Stimulated activated CD8-positive, alpha-beta memory T cell treated with anti-CD3 and anti-CD28 coated beads, Interleukin-7, amount 100 ng/mL, for 4 hours (primary cell): ENCODE data around the gene RBBP8.
"Not testable (repeated sequence)": the region's sequence is repeated elsewhere in the genome, so short reads cannot be mapped to it uniquely, and the experiment has no call there.

Source experiments
- DNase-seq, 2 donors: peaks; one replicate each; pipeline ENCODE4 v3.0.0-alpha.2; 2020; ENCODE audit warnings: low read depth in 2 of 2

The RBBP8 gene

GRCh38 chr18:22943847-22944246 is 10.7 kb downstream of the RBBP8 start:
- no peak for DNase-seq

DNA sequence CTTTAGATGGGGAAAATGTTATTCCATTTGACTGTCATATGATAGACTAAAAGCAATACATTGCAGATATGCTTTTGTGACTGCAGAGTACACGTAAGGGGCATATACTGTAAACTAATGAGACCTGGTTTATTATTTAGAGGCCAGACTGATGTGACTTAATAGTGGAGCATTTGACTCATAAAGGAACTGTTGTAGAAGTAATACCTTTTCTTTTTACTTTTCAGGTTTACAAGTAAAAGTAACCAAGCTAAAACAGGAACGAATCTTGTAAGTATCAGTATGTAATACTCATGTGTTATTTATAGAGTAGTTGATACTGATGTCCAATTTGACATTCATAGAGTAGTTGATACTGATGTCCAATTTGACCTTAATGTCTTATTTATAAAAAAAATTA is 13.1 kb downstream of the RBBP8 start:
- DNase-seq: no peak

DNA sequence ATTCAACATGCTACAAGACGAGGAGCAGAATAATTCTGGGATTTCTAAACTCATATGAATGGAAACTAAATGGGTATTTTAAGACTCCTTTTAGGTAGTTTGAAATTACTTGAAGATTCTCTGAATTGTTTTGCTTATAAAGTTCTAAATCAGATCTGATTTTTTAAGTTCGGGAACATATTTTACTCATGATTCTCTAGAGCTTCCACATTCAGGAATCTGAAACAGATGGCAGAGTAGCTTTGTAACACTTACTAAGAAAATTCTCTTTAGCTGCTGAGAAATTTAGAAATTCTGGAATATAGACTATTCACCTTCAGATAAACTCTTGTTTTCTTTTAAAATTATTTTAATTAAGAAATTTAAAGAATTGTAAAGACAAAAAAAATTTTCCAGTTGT is 13.7 kb downstream of the RBBP8 start:
- no peak for DNase-seq

GRCh38 chr18:22951823-22952222 is 18.7 kb downstream of the RBBP8 start:
- DNase-seq: no peak

DNA sequence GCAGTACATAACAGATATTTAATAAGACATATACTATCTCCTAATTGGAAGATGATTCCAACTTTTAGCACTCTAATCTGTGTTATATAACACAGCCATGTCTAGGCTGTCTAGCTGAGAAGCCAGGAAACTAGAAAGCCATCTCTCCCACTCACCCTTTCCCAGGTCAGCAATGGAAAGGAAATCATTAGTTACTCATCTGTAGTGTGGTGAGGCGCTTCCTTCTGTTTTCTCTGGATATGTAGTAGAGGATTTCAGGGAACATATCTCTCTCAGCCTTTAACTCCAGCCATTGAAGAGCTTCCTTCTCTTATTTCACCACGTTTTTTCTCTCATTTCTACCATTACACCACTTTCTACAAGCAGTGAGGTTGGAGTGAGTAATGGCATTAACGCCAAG is 19.4 kb downstream of the RBBP8 start:
- no peak for DNase-seq

DNA sequence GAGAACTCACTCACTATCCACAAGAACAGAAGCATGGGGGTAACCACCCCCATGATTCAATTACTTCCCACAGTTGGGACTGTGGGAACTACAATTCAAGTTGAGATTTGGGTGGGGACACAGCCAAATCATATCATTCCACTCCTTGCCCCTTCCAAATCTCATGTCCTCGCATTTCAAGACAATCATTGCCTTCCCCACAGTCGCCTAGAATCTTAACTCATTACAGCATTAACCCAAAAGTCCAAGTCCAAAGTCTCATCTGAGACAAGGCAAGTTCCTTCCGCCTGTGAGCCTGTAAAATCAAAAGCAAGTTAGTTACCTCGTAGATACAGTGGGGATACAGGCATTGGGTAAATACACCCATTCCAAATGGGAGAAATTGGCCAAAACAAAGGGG is 20.9 kb downstream of the RBBP8 start:
- DNase-seq: not testable (repeated sequence)

DNA sequence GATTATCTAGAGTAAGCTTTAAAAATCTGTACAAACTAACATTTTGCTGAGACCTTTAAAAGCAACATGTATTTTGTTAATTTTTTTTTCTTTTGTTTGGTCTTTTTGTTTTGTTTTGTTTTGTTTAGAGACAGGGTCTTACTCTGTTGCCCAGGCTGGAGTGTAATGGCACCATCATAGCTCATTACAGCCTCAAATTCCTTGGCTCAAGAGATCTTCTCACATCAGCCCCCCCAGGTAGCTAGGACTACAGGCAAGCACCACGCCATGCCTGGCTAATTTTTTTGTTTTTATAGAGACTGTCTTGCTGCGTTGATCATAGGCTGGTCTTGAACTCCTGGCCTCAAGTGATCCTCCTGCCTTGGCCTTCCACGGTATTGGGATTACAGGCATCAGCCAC is 23.1 kb downstream of the RBBP8 start:
- DNase-seq: no peak

GRCh38 chr18:22961156-22961555 is 28.0 kb downstream of the RBBP8 start:
- no peak for DNase-seq

- no peak for DNase-seq
These were observed 28.9 kb downstream of the RBBP8 start for GRCh38 chr18:22962004-22962403.

GRCh38 chr18:22964116-22964515 is 31.0 kb downstream of the RBBP8 start:
- DNase-seq: no peak

DNA sequence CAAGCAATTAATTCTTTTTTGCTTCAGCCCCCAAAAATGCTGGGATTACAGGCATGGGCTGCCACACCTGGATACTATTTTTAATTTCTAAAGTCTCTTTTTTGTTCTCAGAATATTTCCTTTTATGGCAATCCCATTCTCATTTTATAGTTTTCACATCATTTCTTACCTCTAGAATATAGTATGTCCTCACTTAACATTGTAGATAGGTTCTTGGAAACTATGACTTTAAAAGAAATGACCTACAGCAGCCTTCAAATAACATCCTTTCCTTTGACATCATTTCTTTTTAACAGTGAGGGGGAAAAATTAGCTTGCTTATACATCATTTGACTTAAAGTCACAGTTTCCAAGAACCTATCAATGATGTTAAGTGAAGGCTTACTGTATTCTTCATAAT is 31.6 kb downstream of the RBBP8 start:
- DNase-seq: no peak

- DNase-seq: no peak
These were observed 37.9 kb downstream of the RBBP8 start for GRCh38 chr18:22971038-22971437.

GRCh38 chr18:22974001-22974400 is 40.9 kb downstream of the RBBP8 start:
- no peak for DNase-seq

DNA sequence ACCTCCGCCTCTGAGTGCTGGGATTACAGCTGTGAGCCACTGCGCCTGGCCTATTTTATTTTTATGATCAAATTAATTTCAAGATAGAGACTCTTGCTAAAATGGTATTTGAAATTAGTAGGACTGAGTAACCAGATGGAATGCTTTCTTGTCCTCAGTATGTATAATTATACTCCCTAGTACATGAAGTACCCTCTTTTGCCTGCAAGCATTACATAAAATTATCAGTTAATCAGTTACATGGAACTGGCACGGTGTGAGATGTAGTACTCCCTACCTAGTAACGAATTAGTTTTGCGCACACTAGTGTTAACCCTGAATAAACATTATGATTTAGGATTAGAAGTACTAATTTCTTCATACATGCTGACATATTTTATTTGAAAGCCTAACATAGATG is 41.6 kb downstream of the RBBP8 start:
- no peak for DNase-seq

GRCh38 chr18:22975508-22975907 is 42.4 kb downstream of the RBBP8 start:
- DNase-seq: no peak

- DNase-seq: no peak
These were observed 44.9 kb downstream of the RBBP8 start for GRCh38 chr18:22977847-22978701.

- no peak for DNase-seq
These were observed 47.3 kb downstream of the RBBP8 start for GRCh38 chr18:22980394-22980793.

DNA sequence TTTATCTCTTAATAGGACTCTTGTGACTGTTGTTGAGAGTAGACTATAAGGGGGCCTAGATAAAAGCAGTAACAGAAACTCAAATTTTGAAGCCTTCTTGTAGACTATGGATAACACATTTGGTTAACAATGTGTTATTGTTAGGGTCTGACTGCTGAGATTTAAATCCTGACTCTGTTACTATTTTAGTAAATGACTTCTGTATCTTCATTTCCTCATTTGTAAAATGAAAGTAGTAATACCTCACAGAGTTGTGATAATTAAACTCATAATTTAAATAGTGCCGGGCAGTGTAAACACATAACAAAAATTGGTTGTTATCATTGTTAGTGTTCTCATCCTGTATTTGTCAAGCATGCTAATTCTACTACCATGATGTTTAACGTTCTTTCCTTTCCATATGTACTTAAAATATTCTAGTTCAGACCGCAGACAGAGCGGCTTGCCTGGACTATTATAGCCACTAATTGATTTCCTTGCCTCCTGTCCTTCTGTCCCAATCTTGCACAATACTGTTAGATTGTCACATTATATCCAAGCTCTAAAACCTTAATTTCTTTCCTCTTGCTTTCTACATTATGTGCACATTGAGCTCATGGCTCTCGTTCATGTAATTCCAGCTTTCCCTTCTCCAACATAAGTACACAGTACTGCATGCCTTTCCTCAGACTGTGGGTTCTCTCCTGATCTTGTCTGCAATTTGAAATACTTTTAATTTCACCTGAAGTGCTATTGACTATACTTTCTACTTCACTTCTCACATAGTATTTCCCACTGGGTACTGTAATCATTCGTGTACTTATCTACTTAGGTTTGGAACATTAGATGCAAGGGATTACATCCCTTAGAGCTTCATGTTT is 48.4 kb downstream of the RBBP8 start:
- no peak for DNase-seq

DNA sequence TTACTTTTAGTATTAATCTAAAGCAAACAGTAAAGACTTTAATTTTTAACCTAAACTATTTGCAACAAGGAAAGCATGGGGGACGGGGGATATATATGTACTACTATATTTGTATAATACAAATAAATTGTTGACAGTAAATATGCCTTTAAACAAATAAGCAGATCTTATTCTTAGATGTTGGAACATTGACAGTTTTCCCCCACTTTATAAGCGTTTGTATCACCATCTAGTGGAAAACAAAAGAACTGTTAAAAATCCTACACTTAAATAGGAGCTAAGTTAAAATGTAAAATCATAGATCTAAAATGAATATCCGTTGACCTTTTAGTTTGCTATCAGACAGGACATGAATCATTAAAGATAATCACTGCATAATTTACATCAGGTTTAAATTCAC is 50.0 kb downstream of the RBBP8 start:
- no peak for DNase-seq

DNA sequence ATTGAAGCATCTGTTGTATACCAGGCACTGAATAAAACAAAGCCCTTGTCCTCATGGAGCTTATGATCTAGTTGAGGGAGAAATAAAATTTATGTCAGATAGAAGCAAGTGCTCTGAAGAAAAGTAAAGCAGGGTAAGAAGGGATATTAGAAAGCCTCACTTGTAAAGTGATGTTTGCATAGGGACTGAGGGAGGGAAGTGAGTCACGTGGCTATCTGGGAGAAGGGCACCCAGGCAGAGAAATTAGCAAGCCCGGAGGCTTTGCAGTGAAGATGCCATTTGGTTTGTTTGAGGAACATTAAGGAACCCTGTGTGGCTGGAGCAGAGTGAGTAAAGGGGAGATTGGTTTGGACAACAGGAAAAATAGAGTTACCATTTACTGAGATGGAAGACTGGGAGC is 52.1 kb downstream of the RBBP8 start:
- DNase-seq: no peak

DNA sequence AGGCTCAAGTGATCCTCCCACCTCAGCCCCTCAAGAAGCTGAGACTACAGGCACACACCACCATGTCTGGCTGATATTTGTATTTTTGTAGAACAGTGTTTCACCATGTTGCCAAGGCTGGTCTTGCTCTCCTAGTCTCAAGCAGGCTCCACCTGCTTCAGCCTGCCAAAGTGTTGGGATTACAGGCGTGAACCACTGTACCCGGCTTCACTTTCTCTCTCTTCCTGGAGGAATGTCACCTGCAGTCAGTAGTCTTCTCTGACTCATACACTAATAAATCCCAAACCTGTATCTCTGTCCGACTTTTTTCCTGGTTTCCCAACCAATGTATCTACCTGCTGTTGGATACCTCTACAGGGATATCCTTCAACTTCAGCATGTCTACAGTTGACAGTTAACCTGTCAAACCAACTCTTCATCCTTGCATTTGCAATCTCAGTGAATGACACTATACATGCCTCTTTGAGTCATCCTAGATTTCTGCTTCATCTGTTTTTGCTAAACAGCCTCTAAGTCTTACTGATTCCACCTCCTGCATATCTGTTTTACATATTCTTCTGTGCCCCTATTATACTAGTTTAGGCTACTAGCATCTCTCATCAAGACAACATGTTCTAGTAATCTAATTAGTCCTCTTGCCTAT is 54.5 kb downstream of the RBBP8 start:
- no peak for DNase-seq

GRCh38 chr18:22988208-22988607 is 55.1 kb downstream of the RBBP8 start:
- DNase-seq: no peak

GRCh38 chr18:22998344-22998743 is 65.2 kb downstream of the RBBP8 start:
- no peak for DNase-seq
